GM13976 (cell line): ENCODE results near the gene ARHGAP23.

Experiments used
- DNase-seq: peaks from one replicate; pipeline ENCODE4 v3.0.0; 2012; ENCODE audit warnings: low spot score
- CTCF ChIP-seq: IDR thresholded peaks from 2 replicates; pipeline ENCODE4 v1.5.1; 2012; ENCODE audit warnings: borderline replicate concordance, mild to moderate bottlenecking; ENCODE audit not compliant: insufficient read depth; ENCODE audit errors: extremely low read depth, missing control alignments, control extremely low read depth
- in situ Hi-C: fragments of 300-500 bp; cut with MboI; formaldehyde crosslinking; loops from one replicate; pipeline ENCODE4 v1.12.0; 2022; ENCODE audit warnings: low sequenced_read_pairs, mixed read lengths, inconsistent platforms; ENCODE audit not compliant: unreplicated experiment

ARHGAP23 gene

GRCh38 chr17:38402897-38403296 lies 25.4 kb upstream of the ARHGAP23 start:
- in situ Hi-C loops, result no loop called here
- no peak for TF ChIP-seq CTCF

GRCh38 chr17:38403491-38403890 lies 24.8 kb upstream of the ARHGAP23 start:
- in situ Hi-C loops, result no loop called here
- no peak for TF ChIP-seq CTCF
- DNase-seq, result no peak

More at GRCh38 chr17:38402897-38403296, 25.4 kb upstream of the ARHGAP23 start:
- DNase-seq, result no peak

- in situ Hi-C loops, result no loop called here
- no peak for TF ChIP-seq CTCF
Observed at GRCh38 chr17:38404174-38404943, 23.9 kb upstream of the ARHGAP23 start.

GRCh38 chr17:38405654-38406053 lies 22.6 kb upstream of the ARHGAP23 start:
- no peak for TF ChIP-seq CTCF
- in situ Hi-C loops, result no loop called here
- DNase-seq, result no peak

More at GRCh38 chr17:38404174-38404943, 23.9 kb upstream of the ARHGAP23 start:
- DNase-seq, result no peak

- no peak for TF ChIP-seq CTCF
- in situ Hi-C loops, result loop anchor here (5.0 kb wide), 1 partner anchor 63 kb away; no protein-coding TSS in a partner anchor
- no peak for DNase-seq
Observed at GRCh38 chr17:38410201-38410600, 18.1 kb upstream of the ARHGAP23 start.

- DNase-seq, result peak; percentile 71
- in situ Hi-C loops, result no loop called here
Observed at GRCh38 chr17:38415250-38416194, 12.7 kb upstream of the ARHGAP23 start.

More at GRCh38 chr17:38415250-38416194, 12.7 kb upstream of the ARHGAP23 start:
- no peak for TF ChIP-seq CTCF
